GM23338 (cell line): ENCODE results near the gene RDH12. TPM values are rescaled to one million over a fixed set of nuclear protein-coding genes. Genes with fewer than 3 reads are reported as not detected.

Source experiments
- ATAC-seq: fragments of 200-7000 bp; cut with Tn5 transposase; 3 replicates; pipeline ENCODE4 v1.9.1; 2020
- DNase-seq: peaks from one replicate; pipeline ENCODE4 v3.0.0-alpha.2; 2015; ENCODE audit warnings: low spot score
- H2AFZ ChIP-seq: fragments of 200-600 bp; sonication (generic); 2 replicates; pipeline ENCODE4 v1.8.0; 2016; ENCODE audit warnings: antibody characterized with exemption, mild to moderate bottlenecking, moderate library complexity
- H3F3A ChIP-seq: fragments of 200-600 bp; sonication (generic); replicated peaks from 2 replicates; pipeline ENCODE4 v1.8.0; 2017; ENCODE audit warnings: antibody characterized with exemption, mixed run types, low read depth
- H3K27ac ChIP-seq: fragments of 200-600 bp; sonication (generic); 2 replicates; pipeline ENCODE4 v1.6.1; 2016; ENCODE audit warnings: low read depth
- H3K27me3 ChIP-seq: fragments of 200-600 bp; sonication (generic); 2 replicates; pipeline ENCODE4 v1.8.0; 2016; ENCODE audit warnings: mild to moderate bottlenecking, mixed run types, moderate library complexity; ENCODE audit not compliant: insufficient read depth
- H3K36me3 ChIP-seq: fragments of 200-600 bp; sonication (generic); 2 replicates; pipeline ENCODE4 v1.8.0; 2016; ENCODE audit warnings: mild to moderate bottlenecking; ENCODE audit not compliant: insufficient read depth
- H3K4me1 ChIP-seq: fragments of 200-600 bp; sonication (generic); 2 replicates; pipeline ENCODE4 v1.8.0; 2016; ENCODE audit warnings: mild to moderate bottlenecking, moderate library complexity; ENCODE audit not compliant: insufficient read depth
- H3K4me2 ChIP-seq: fragments of 200-600 bp; sonication (generic); 2 replicates; pipeline ENCODE4 v1.7.1; 2017; ENCODE audit warnings: mixed run types
- H3K4me3 ChIP-seq: fragments of 200-600 bp; sonication (generic); 2 replicates; pipeline ENCODE4 v1.6.1; 2016; ENCODE audit warnings: mixed run types
- H3K79me2 ChIP-seq: fragments of 200-600 bp; sonication (generic); replicated peaks from 2 replicates; pipeline ENCODE4 v1.8.0; 2017; ENCODE audit warnings: mild to moderate bottlenecking; ENCODE audit not compliant: insufficient read depth
- H3K9me2 ChIP-seq: fragments of 200-600 bp; sonication (generic); 2 replicates; pipeline ENCODE4 v1.8.0; 2017; ENCODE audit not compliant: insufficient read depth
- H4K20me1 ChIP-seq: fragments of 200-600 bp; sonication (generic); replicated peaks from 2 replicates; pipeline ENCODE4 v1.8.0; 2017; ENCODE audit warnings: mild to moderate bottlenecking; ENCODE audit not compliant: insufficient read depth
- H3K27ac Mint-ChIP-seq: 2 replicates; pipeline ENCODE4 v1.8.0; 2020; ENCODE audit warnings: inconsistent platforms, mild to moderate bottlenecking, moderate library complexity, mixed read lengths
- H3K27me3 Mint-ChIP-seq: 3 replicates; pipeline ENCODE4 v1.8.0; 2022; ENCODE audit warnings: low read depth, mild to moderate bottlenecking, moderate library complexity, mixed read lengths, inconsistent platforms; ENCODE audit not compliant: insufficient read depth, poor library complexity
- H3K36me3 Mint-ChIP-seq: 3 replicates; pipeline ENCODE4 v1.8.0; 2021; ENCODE audit warnings: low read depth, mild to moderate bottlenecking, inconsistent platforms, moderate library complexity, mixed read lengths
- H3K4me1 Mint-ChIP-seq: 3 replicates; pipeline ENCODE4 v1.8.0; 2020; ENCODE audit warnings: mild to moderate bottlenecking, inconsistent platforms, mixed read lengths
- H3K4me3 Mint-ChIP-seq: 3 replicates; pipeline ENCODE4 v1.8.0; 2021; ENCODE audit warnings: moderate library complexity, mild to moderate bottlenecking, inconsistent platforms, mixed read lengths
- H3K9me3 Mint-ChIP-seq: 3 replicates; pipeline ENCODE4 v1.8.0; 2020; ENCODE audit warnings: moderate library complexity, mild to moderate bottlenecking, inconsistent platforms, mixed read lengths
- CREB1 ChIP-seq: fragments of 250-450 bp; sonication (Bioruptor Pico); IDR thresholded peaks from 2 replicates; pipeline ENCODE4 v1.5.0; 2020; ENCODE audit warnings: low read depth, mild to moderate bottlenecking, moderate library complexity
- EZH2 ChIP-seq: fragments of 200-600 bp; sonication (generic); IDR thresholded peaks from one replicate; pipeline ENCODE4 v1.8.0; 2017; ENCODE audit warnings: antibody characterized with exemption, mild to moderate bottlenecking, low read depth; ENCODE audit not compliant: unreplicated experiment
- EZH2phosphoT487 ChIP-seq: fragments of 200-600 bp; sonication (generic); IDR thresholded peaks from one replicate; pipeline ENCODE4 v1.8.1; 2018; ENCODE audit warnings: antibody characterized with exemption; ENCODE audit not compliant: unreplicated experiment
- JUNB ChIP-seq: IDR thresholded peaks from one replicate; pipeline ENCODE4 v1.6.1; 2016; ENCODE audit warnings: antibody characterized with exemption; ENCODE audit not compliant: unreplicated experiment
- NANOG ChIP-seq: IDR thresholded peaks from 2 replicates; pipeline ENCODE4 v1.6.1; 2016; ENCODE audit warnings: antibody characterized with exemption, borderline replicate concordance
- POLR2AphosphoS5 ChIP-seq: IDR thresholded peaks from 2 replicates; pipeline ENCODE4 v1.6.1; 2016; ENCODE audit warnings: antibody characterized with exemption, low read depth
- STAT1 ChIP-seq: IDR thresholded peaks from one replicate; pipeline ENCODE4 v1.6.1; 2016; ENCODE audit warnings: antibody characterized with exemption; ENCODE audit not compliant: unreplicated experiment
- ZNF114 ChIP-seq: fragments of 250-450 bp; sonication (Bioruptor Pico); IDR thresholded peaks from 2 replicates; pipeline ENCODE4 v1.5.0; 2020; ENCODE audit warnings: mild to moderate bottlenecking, moderate library complexity
- ZNF331 ChIP-seq: fragments of 250-450 bp; sonication (Bioruptor Pico); IDR thresholded peaks from 2 replicates; pipeline ENCODE4 v1.5.0; 2020; ENCODE audit warnings: low read depth, mild to moderate bottlenecking, moderate library complexity
- polyA plus RNA-seq: library from polyadenylated mRNA; unstranded; fragments of >200 nt; fragmentation: Nextera tagmentation; extraction: Ambion mirVana; gene quantifications from 2 replicates; pipeline ENCODE4 v1.2.1, GENCODE V29; 2016
- total RNA-seq: library from RNA; depleted of rRNA; stranded (reverse); fragments of >200 nt; shearing (Covaris generic); gene quantifications from 2 replicates; pipeline ENCODE4 v1.2.3, GENCODE V29; 2014
- TF ChIP-seq, protein P1 (sequence below): IDR thresholded peaks from one replicate; pipeline ENCODE4 v1.6.1; 2018; ENCODE audit warnings: antibody characterized with exemption; ENCODE audit not compliant: unreplicated experiment
- TF ChIP-seq, protein P2 (sequence below): fragments of 250-450 bp; sonication (Bioruptor Pico); IDR thresholded peaks from 2 replicates; pipeline ENCODE4 v1.5.0; 2020; ENCODE audit warnings: mild to moderate bottlenecking, moderate library complexity

Gene RDH12
- total and polyA plus RNA-seq, 2 experiments from 2014 or later: 0.28 to 1.6 TPM

DNA sequence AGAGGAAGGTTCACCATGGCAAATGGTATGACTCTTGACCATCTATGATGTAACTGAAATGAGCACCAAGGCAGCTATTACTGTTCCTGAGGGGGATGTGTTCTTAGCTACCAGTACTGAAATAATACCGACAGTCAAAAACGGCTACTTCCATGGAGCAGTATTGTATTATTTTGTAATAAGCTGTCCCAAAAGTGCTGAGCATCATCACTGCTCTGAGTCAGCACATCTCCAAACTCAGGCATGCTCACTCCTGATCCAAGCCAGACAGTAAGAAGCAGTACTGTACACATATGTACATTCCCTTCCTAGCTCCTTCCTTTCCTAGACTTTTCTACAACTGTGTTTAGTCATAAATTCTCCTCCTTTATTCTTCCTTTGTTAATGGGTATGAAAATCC lies 35.8 kb upstream of the RDH12 start:
- H3K9me3 Mint-ChIP-seq: no peaks in the 10 kb centered on the region
- no peak overlapping the region for H3K27ac Mint-ChIP-seq
- Histone ChIP-seq H3K4me3 (no peak overlapping the region), H3K9me2 (no peaks in the 10 kb centered on the region), H3K4me1 (peaks cover 5% of the 10 kb centered on the region), H3K4me2 (no peak overlapping the region), H2AFZ (no peak overlapping the region), H3K36me3 (no peaks in the 10 kb centered on the region), H3F3A (no peaks in the 10 kb centered on the region), H3K79me2 (peaks cover 80% of the 10 kb centered on the region), H3K27ac (no peak overlapping the region), H4K20me1 (peaks cover 19% of the 10 kb centered on the region; the same call in 1 of the 2 replicates), H3K27me3 (no peaks in the 10 kb centered on the region)
- H3K4me3 Mint-ChIP-seq: no peak overlapping the region
- TF ChIP-seq NANOG (no peak), STAT1 (no peak), EZH2phosphoT487 (no peak), ZNF114 (no peak), JUNB (no peak), POLR2AphosphoS5 (no peak), ZNF331 (CRISPR knock-in tag) (no peak), CREB1 (CRISPR knock-in tag) (no peak), EZH2 (no peak)
- TF ChIP-seq, protein P1, sequence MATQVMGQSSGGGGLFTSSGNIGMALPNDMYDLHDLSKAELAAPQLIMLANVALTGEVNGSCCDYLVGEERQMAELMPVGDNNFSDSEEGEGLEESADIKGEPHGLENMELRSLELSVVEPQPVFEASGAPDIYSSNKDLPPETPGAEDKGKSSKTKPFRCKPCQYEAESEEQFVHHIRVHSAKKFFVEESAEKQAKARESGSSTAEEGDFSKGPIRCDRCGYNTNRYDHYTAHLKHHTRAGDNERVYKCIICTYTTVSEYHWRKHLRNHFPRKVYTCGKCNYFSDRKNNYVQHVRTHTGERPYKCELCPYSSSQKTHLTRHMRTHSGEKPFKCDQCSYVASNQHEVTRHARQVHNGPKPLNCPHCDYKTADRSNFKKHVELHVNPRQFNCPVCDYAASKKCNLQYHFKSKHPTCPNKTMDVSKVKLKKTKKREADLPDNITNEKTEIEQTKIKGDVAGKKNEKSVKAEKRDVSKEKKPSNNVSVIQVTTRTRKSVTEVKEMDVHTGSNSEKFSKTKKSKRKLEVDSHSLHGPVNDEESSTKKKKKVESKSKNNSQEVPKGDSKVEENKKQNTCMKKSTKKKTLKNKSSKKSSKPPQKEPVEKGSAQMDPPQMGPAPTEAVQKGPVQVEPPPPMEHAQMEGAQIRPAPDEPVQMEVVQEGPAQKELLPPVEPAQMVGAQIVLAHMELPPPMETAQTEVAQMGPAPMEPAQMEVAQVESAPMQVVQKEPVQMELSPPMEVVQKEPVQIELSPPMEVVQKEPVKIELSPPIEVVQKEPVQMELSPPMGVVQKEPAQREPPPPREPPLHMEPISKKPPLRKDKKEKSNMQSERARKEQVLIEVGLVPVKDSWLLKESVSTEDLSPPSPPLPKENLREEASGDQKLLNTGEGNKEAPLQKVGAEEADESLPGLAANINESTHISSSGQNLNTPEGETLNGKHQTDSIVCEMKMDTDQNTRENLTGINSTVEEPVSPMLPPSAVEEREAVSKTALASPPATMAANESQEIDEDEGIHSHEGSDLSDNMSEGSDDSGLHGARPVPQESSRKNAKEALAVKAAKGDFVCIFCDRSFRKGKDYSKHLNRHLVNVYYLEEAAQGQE: no peak
- TF ChIP-seq, protein P2, sequence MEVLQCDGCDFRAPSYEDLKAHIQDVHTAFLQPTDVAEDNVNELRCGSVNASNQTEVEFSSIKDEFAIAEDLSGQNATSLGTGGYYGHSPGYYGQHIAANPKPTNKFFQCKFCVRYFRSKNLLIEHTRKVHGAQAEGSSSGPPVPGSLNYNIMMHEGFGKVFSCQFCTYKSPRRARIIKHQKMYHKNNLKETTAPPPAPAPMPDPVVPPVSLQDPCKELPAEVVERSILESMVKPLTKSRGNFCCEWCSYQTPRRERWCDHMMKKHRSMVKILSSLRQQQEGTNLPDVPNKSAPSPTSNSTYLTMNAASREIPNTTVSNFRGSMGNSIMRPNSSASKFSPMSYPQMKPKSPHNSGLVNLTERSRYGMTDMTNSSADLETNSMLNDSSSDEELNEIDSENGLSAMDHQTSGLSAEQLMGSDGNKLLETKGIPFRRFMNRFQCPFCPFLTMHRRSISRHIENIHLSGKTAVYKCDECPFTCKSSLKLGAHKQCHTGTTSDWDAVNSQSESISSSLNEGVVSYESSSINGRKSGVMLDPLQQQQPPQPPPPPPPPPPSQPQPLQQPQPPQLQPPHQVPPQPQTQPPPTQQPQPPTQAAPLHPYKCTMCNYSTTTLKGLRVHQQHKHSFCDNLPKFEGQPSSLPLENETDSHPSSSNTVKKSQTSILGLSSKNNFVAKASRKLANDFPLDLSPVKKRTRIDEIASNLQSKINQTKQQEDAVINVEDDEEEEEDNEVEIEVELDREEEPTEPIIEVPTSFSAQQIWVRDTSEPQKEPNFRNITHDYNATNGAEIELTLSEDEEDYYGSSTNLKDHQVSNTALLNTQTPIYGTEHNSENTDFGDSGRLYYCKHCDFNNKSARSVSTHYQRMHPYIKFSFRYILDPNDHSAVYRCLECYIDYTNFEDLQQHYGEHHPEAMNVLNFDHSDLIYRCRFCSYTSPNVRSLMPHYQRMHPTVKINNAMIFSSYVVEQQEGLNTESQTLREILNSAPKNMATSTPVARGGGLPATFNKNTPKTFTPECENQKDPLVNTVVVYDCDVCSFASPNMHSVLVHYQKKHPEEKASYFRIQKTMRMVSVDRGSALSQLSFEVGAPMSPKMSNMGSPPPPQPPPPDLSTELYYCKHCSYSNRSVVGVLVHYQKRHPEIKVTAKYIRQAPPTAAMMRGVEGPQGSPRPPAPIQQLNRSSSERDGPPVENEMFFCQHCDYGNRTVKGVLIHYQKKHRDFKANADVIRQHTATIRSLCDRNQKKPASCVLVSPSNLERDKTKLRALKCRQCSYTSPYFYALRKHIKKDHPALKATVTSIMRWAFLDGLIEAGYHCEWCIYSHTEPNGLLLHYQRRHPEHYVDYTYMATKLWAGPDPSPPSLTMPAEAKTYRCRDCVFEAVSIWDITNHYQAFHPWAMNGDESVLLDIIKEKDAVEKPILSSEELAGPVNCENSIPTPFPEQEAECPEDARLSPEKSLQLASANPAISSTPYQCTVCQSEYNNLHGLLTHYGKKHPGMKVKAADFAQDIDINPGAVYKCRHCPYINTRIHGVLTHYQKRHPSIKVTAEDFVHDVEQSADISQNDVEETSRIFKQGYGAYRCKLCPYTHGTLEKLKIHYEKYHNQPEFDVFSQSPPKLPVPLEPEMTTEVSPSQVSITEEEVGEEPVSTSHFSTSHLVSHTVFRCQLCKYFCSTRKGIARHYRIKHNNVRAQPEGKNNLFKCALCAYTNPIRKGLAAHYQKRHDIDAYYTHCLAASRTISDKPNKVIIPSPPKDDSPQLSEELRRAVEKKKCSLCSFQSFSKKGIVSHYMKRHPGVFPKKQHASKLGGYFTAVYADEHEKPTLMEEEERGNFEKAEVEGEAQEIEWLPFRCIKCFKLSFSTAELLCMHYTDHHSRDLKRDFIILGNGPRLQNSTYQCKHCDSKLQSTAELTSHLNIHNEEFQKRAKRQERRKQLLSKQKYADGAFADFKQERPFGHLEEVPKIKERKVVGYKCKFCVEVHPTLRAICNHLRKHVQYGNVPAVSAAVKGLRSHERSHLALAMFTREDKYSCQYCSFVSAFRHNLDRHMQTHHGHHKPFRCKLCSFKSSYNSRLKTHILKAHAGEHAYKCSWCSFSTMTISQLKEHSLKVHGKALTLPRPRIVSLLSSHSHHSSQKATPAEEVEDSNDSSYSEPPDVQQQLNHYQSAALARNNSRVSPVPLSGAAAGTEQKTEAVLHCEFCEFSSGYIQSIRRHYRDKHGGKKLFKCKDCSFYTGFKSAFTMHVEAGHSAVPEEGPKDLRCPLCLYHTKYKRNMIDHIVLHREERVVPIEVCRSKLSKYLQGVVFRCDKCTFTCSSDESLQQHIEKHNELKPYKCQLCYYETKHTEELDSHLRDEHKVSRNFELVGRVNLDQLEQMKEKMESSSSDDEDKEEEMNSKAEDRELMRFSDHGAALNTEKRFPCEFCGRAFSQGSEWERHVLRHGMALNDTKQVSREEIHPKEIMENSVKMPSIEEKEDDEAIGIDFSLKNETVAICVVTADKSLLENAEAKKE (CRISPR knock-in tag): no peak
- H3K36me3 Mint-ChIP-seq: peaks cover 3% of the 10 kb centered on the region; the same call in 1 of the 3 replicates
- ATAC-seq (no peak), DNase-seq (no peak)
- no peaks in the 10 kb centered on the region for H3K27me3 Mint-ChIP-seq
- H3K4me1 Mint-ChIP-seq: peaks cover 6% of the 10 kb centered on the region; the same call in 2 of the 3 replicates
